Measurements from ENCODE around the gene ASIC3. TPM values are rescaled to one million over a fixed set of nuclear protein-coding genes. Genes with fewer than 3 reads are reported as not detected.

ASIC3 gene
- polyA plus RNA-seq, 2 of the 4 experiments (the other 2 are of a cell fraction) = 4.1 to 9.8 TPM

- no peak overlapping the region for H3K4me2 ChIP-seq
- H3K4me3 ChIP-seq = no peak overlapping the region
- ATAC-seq (no peak), FAIRE-seq (no peak), DNase-seq (ENCODE audit: low read depth in 1 of 2, low spot score in 1 of 2) (no peak)
- TF ChIP-seq HMGXB4 (CRISPR knock-in tag; IDR thresholded peaks at IDR 0.05; ENCODE audit: borderline replicate concordance) (no peak), TP53 (CRISPR knock-in tag; IDR thresholded peaks at IDR 0.05) (no peak), NFE2L2 (conservative IDR thresholded peaks at IDR 0.05; ENCODE audit: low read length) (no peak), RARB (CRISPR knock-in tag; IDR thresholded peaks at IDR 0.05) (no peak), PBX3 (IDR thresholded peaks at IDR 0.05) (no peak), BHLHE40 (IDR thresholded peaks at IDR 0.05; ENCODE audit: low read depth, low read length) (no peak), REST (IDR thresholded peaks at IDR 0.05) (no peak)
- H3K27ac ChIP-seq = no peak overlapping the region
- H3K4me1 ChIP-seq = peaks cover 20% of the 10 kb centered on the region
- no peaks in the 10 kb centered on the region for H3K9me3 ChIP-seq
- ChIA-PET POLR2A (interaction anchor here (1.1 kb wide), 2 partner anchors 13 to 17 kb away, joined by 3 read pairs; partner anchors contain the start of gene FASTK), CTCF (interaction anchor here (0.7 to 4.6 kb wide), 9 partner anchors 9 to 100 kb away, joined by 3 to 21 read pairs (median 3); partner anchors contain the start of genes AGAP3, FASTK, GBX1 and TMUB1)
- 92% methylated on average over 12 of the region's 12 CpGs for WGBS (ENCODE audit: missing lambda C conversion rate)
Measured at GRCh38 chr7:151068069-151068773, 19.9 kb downstream of the ASIC3 start.

GRCh38 chr7:151069841-151070573, 21.7 kb downstream of the ASIC3 start:
- peaks cover 2% of the 10 kb centered on the region; the same call in 1 of the 3 replicates for H3K4me1 ChIP-seq
- no peak for TF ChIP-seq CTCF (IDR thresholded peaks at IDR 0.05)
- no peak for TF ChIP-seq JUNB (IDR thresholded peaks at IDR 0.05)
- TF ChIP-seq TP53 (CRISPR knock-in tag; IDR thresholded peaks at IDR 0.05) = no peak
- TF ChIP-seq MAFK (IDR thresholded peaks at IDR 0.05; ENCODE audit: partially characterized antibody) = no peak
- no peak for TF ChIP-seq ZC3H11A (IDR thresholded peaks at IDR 0.05)
- TF ChIP-seq SMC3 (IDR thresholded peaks at IDR 0.05) = no peak
- H3K4me3 ChIP-seq = no peak overlapping the region
- no peaks in the 10 kb centered on the region for H3K9me3 ChIP-seq
- ChIA-PET POLR2A (interaction anchor here (1.3 kb wide), 1 partner anchor 8 kb away, joined by 6 read pairs; no protein-coding TSS in a partner anchor), CTCF (interaction anchor here (0.9 to 8.6 kb wide), 5 partner anchors 7 to 21 kb away, joined by 3 to 64 read pairs (median 5); partner anchors contain the start of genes FASTK and TMUB1)
- H3K27ac ChIP-seq = no peak overlapping the region
- FAIRE-seq (no peak), DNase-seq (ENCODE audit: low read depth in 1 of 2, low spot score in 1 of 2) (no peak), ATAC-seq (no peak)
- WGBS (ENCODE audit: missing lambda C conversion rate) = 94% methylated on average over 16 of the region's 17 CpGs
- no peak overlapping the region for H3K4me2 ChIP-seq

All from A549 (cell line).